GM10266 (cell line): ENCODE measurements around the gene SCN4A.

ENCODE experiments used
- DNase-seq: peaks from one replicate; pipeline ENCODE4 v3.0.0; 2012; ENCODE audit errors: extremely low spot score
- CTCF ChIP-seq: IDR thresholded peaks from 2 replicates; pipeline ENCODE4 v1.5.1; 2012; ENCODE audit warnings: mild to moderate bottlenecking, low read depth; ENCODE audit not compliant: control insufficient read depth, insufficient read depth; ENCODE audit errors: missing control alignments

Gene SCN4A

GRCh38 chr17:63947711-63948330, 24.9 kb downstream of the SCN4A start:
- TF ChIP-seq CTCF: no peak
- DNase-seq: no peak

GRCh38 chr17:63946440-63947363, 26.0 kb downstream of the SCN4A start:
- peak; percentile 88 for DNase-seq
- peak; percentile 81 for TF ChIP-seq CTCF

- peak; percentile 21 for TF ChIP-seq CTCF
- DNase-seq: peak; percentile 70
Observed at GRCh38 chr17:63945784-63946439, 26.8 kb downstream of the SCN4A start.

GRCh38 chr17:63944736-63945499, 27.8 kb downstream of the SCN4A start:
- no peak for DNase-seq
- TF ChIP-seq CTCF: no peak

GRCh38 chr17:63943745-63944144, 29.0 kb downstream of the SCN4A start:
- no peak for TF ChIP-seq CTCF
- DNase-seq: no peak

GRCh38 chr17:63942309-63942985, 30.3 kb downstream of the SCN4A start:
- TF ChIP-seq CTCF: no peak
- DNase-seq: no peak
